ENCODE results near the gene POU5F1.
A peak's percentile ranks its signal among the peaks of the same experiment; 100 is the strongest.

POU5F1 gene

DNA sequence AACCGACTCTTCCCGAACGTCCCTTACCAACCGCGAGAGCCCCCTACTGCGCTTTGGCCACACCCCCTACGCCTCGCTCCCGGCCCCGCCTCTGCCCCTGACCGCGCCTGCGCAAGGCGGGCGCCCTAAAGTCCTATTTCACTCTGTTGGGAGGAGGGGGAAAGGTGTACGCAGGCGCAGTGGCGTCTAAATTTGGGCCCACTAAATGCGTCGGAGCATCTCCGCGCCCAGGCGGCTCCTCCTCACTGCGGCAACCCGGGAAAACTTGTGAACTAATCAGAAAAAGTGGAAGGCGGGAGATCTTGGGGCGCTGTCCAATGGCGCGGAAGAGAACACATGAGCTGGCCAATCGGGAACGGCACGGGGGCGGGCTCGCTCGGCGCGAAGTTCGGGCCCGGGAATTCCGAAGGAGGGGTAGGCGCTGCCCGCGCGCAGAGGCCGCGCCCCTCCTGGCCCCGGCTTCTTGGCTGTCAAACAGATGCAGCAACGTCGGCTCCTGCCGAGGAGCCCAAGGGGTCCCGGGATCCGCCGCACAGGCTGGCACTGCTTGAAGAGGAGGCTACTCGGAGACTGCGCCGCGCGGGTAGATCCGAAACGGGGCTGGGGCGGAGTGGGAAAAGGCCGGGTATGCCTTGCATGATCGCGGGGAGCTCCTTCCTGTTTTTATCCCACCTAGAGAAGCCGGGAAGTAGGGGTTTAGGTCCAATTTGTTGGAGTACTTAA is 12.2 kb downstream of the POU5F1 start, which contains the start of gene TCF19:
Gene TCF19 (plus strand): TSS at position 450 of the 723 bp plus-strand sequence. CDS start 881 bp downstream, outside the sequence.
- no peaks in the 10 kb centered on the region for H3K27me3 ChIP-seq (ENCODE audit: insufficient read depth, low read depth)
- peak within 1 kb of the TSS; percentile 87 for H3K4me2 ChIP-seq
- no peaks in the 10 kb centered on the region for H3K36me3 ChIP-seq (ENCODE audit: insufficient read depth)
- no peak within 1 kb of the TSS for H3K4me3 ChIP-seq (IDR thresholded peaks at IDR 0.05; ENCODE audit: insufficient read depth, low read depth, low read length)
- peaks cover 4% of the 10 kb centered on the region; the same call in 1 of the 2 replicates for H3K79me2 ChIP-seq (ENCODE audit: insufficient read depth, low read depth)
- no peak within 1 kb of the TSS for H3K27ac ChIP-seq
- peaks cover 31% of the 10 kb centered on the region for H3K4me1 ChIP-seq (ENCODE audit: low read depth, poor library complexity, severe bottlenecking)
- peak within 1 kb of the TSS; percentile 70 for H2AFZ ChIP-seq (ENCODE audit: low read depth)
- H4K20me1 ChIP-seq (ENCODE audit: insufficient read depth), result no peaks in the 10 kb centered on the region
- TF ChIP-seq, protein P1, sequence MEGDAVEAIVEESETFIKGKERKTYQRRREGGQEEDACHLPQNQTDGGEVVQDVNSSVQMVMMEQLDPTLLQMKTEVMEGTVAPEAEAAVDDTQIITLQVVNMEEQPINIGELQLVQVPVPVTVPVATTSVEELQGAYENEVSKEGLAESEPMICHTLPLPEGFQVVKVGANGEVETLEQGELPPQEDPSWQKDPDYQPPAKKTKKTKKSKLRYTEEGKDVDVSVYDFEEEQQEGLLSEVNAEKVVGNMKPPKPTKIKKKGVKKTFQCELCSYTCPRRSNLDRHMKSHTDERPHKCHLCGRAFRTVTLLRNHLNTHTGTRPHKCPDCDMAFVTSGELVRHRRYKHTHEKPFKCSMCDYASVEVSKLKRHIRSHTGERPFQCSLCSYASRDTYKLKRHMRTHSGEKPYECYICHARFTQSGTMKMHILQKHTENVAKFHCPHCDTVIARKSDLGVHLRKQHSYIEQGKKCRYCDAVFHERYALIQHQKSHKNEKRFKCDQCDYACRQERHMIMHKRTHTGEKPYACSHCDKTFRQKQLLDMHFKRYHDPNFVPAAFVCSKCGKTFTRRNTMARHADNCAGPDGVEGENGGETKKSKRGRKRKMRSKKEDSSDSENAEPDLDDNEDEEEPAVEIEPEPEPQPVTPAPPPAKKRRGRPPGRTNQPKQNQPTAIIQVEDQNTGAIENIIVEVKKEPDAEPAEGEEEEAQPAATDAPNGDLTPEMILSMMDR (conservative IDR thresholded peaks at IDR 0.05; ENCODE audit: low read depth, low read length), result no peak
- H3K9ac ChIP-seq, result peak within 1 kb of the TSS; percentile 30; the same call in 1 of the 2 replicates

DNA sequence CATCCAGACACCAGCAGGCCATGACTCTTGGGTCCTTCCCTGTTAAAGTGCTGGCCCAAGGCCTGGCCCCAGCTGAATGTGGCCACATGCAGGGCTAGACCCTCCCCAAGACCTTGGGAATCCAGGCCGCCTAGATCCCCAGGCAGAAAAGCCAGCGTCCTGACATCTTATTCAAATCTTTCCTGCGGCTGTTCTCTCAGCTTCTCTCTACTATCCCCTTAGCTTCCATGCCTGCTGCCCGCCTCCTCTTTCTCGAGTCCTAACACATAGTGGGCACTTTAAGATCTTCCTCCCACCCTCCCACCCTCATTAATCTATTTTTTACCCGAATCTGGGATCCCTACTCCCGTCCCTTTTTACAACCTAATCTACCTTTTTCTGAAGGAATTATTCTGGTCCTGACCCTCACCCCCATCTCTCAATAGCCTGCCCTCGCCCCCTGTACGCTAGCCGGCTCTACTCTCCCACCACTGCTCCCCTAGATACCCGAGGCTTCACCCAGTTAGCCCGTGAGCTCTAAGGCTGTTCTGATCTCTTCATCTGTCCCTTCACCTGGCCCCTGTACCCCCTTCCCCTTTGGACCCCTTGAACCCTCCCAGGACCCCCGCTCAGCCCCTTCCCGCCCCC is 12.9 kb downstream of the POU5F1 start, which contains the start of gene CCHCR1:
Gene CCHCR1 (minus strand): TSS at position 290 of the 627 bp plus-strand sequence. CDS start 202 bp downstream, at position 88.
- peaks cover 4% of the 10 kb centered on the region; the same call in 1 of the 2 replicates for H3K79me2 ChIP-seq (ENCODE audit: insufficient read depth, low read depth)
- peaks cover 25% of the 10 kb centered on the region for H3K4me1 ChIP-seq (ENCODE audit: low read depth, poor library complexity, severe bottlenecking)
- no peak within 1 kb of the TSS for H3K4me3 ChIP-seq (IDR thresholded peaks at IDR 0.05; ENCODE audit: insufficient read depth, low read depth, low read length)
- H3K27me3 ChIP-seq (ENCODE audit: insufficient read depth, low read depth), result no peaks in the 10 kb centered on the region
- peak within 1 kb of the TSS; percentile 30; the same call in 1 of the 2 replicates for H3K9ac ChIP-seq
- H3K27ac ChIP-seq, result no peak within 1 kb of the TSS
- TF ChIP-seq, protein P1 (conservative IDR thresholded peaks at IDR 0.05; ENCODE audit: low read depth, low read length), result no peak
- no peaks in the 10 kb centered on the region for H4K20me1 ChIP-seq (ENCODE audit: insufficient read depth)
- H3K4me2 ChIP-seq, result peak within 1 kb of the TSS; percentile 87; the same call in 1 of the 2 replicates
- peak within 1 kb of the TSS; percentile 70 for H2AFZ ChIP-seq (ENCODE audit: low read depth)
- H3K36me3 ChIP-seq (ENCODE audit: insufficient read depth), result no peaks in the 10 kb centered on the region

DNA sequence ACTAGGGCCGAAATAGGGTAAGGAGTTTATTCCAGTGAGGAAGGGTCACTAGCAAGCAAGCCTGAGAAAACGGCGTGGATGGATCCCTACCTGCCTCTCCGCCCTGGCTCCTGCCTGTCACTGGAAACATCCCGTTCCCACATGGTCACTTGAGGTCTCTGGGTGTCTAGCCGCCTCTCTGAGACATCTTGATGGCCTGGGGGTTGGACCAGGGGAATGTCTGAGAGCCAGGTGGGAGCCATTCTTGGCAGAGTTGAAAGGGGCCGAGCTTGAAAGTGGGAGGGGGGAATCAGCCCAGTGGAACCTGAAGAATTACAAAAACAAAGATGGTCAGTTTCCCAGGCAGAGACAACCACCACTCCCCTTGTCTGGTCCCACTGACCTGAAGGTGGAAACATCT is 13.8 kb downstream of the POU5F1 start:
- no peaks in the 10 kb centered on the region for H4K20me1 ChIP-seq (ENCODE audit: insufficient read depth)
- TF ChIP-seq, protein P1 (conservative IDR thresholded peaks at IDR 0.05; ENCODE audit: low read depth, low read length), result no peak
- no peak overlapping the region for H3K4me2 ChIP-seq
- no peak overlapping the region for H3K4me3 ChIP-seq (IDR thresholded peaks at IDR 0.05; ENCODE audit: insufficient read depth, low read depth, low read length)
- peaks cover 23% of the 10 kb centered on the region for H3K4me1 ChIP-seq (ENCODE audit: low read depth, poor library complexity, severe bottlenecking)
- H2AFZ ChIP-seq (ENCODE audit: low read depth), result no peak overlapping the region
- H3K36me3 ChIP-seq (ENCODE audit: insufficient read depth), result no peaks in the 10 kb centered on the region
- H3K79me2 ChIP-seq (ENCODE audit: insufficient read depth, low read depth), result peaks cover 4% of the 10 kb centered on the region; the same call in 1 of the 2 replicates
- no peaks in the 10 kb centered on the region for H3K27me3 ChIP-seq (ENCODE audit: insufficient read depth, low read depth)
- H3K9ac ChIP-seq, result no peak overlapping the region
- no peak overlapping the region for H3K27ac ChIP-seq

DNA sequence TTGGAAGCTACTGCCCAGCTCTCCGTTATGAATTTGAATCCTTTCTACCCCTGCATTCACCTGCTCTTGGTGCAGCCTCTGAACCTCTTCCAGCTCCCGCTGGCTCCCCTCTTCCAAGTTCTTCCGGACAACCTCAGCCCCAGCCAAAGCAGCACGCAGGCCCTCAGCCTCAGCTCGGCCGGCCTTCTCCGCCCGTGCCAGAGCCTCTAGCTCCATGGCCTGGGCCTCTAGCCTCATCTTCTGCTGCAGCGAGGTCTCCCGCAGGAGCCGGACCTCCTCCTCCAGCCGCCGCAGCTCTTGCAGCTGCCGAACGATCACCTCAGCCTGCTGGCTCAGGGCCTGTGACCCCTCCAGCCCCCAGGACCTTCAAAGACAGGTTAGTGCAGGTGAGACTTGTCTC is 16.0 kb downstream of the POU5F1 start:
- Histone ChIP-seq H2AFZ (ENCODE audit: low read depth) (no peak overlapping the region), H3K27me3 (ENCODE audit: insufficient read depth, low read depth) (no peaks in the 10 kb centered on the region), H4K20me1 (ENCODE audit: insufficient read depth) (no peaks in the 10 kb centered on the region), H3K27ac (no peak overlapping the region), H3K9ac (no peak overlapping the region), H3K79me2 (ENCODE audit: insufficient read depth, low read depth) (peaks cover 4% of the 10 kb centered on the region; the same call in 1 of the 2 replicates), H3K36me3 (ENCODE audit: insufficient read depth) (no peaks in the 10 kb centered on the region), H3K4me1 (ENCODE audit: low read depth, poor library complexity, severe bottlenecking) (peaks cover 10% of the 10 kb centered on the region), H3K4me3 (IDR thresholded peaks at IDR 0.05; ENCODE audit: insufficient read depth, low read depth, low read length) (no peak overlapping the region), H3K4me2 (no peak overlapping the region)
- TF ChIP-seq, protein P1 (conservative IDR thresholded peaks at IDR 0.05; ENCODE audit: low read depth, low read length), result no peak
